Ascending aorta (tissue), 2 donors: ENCODE results near the gene COX15. TPM values are rescaled to one million over a fixed set of nuclear protein-coding genes. Genes with fewer than 3 reads are reported as not detected.

ENCODE experiments used
- DNase-seq, 2 donors: peaks; one replicate each; pipeline ENCODE4 v3.0.0-alpha.2; 2019; ENCODE audit warnings: low spot score in 2 of 2
- H3K27ac ChIP-seq, 2 donors: fragments of 200-600 bp; sonication (generic); one replicate each; pipeline ENCODE4 v1.5.1; 2016 to 2017; ENCODE audit warnings: mild to moderate bottlenecking in 1 of 2
- H3K27me3 ChIP-seq: fragments of 200-600 bp; sonication (generic); one replicate; pipeline ENCODE4 v1.5.1; 2017
- H3K36me3 ChIP-seq, 2 donors: fragments of 200-600 bp; sonication (generic); one replicate each; pipeline ENCODE4 v1.5.1; 2016
- H3K4me1 ChIP-seq, 2 donors: fragments of 200-600 bp; sonication (generic); one replicate each; pipeline ENCODE4 v1.5.1; 2016 to 2017; ENCODE audit warnings: mild to moderate bottlenecking in 1 of 2
- H3K4me3 ChIP-seq, 2 donors: fragments of 200-600 bp; sonication (generic); one replicate each; pipeline ENCODE4 v1.5.1; 2016 to 2017; ENCODE audit warnings: mild to moderate bottlenecking in 1 of 2
- H3K9me3 ChIP-seq, 2 donors: fragments of 200-600 bp; sonication (generic); one replicate each; pipeline ENCODE4 v1.5.1; 2016
- intact Hi-C: fragments of 100-400 bp; cut with DNase I; formaldehyde crosslinking; loops from one replicate; pipeline ENCODE4 v1.15.1; 2023
- total RNA-seq: library from RNA; depleted of rRNA; stranded (reverse); fragments of >200 nt; gene quantifications from one replicate; pipeline ENCODE4 v1.1.0, GENCODE V29; 2016
- TF ChIP-seq, protein P1 (sequence below), 3 experiments: fragments of 200-600 bp in 2 of 3; fragments of 450-650 bp in 1 of 3; sonication (generic) in 2 of 3; IDR thresholded peaks; one replicate each; pipeline ENCODE4 v1.5.1; 2016 to 2019; ENCODE audit warnings: antibody characterized with exemption in 3 of 3, mild to moderate bottlenecking in 1 of 3, moderate library complexity in 1 of 3

Gene COX15
- total RNA-seq, 1 donor from 2014 or later, result 22.0 TPM

DNA sequence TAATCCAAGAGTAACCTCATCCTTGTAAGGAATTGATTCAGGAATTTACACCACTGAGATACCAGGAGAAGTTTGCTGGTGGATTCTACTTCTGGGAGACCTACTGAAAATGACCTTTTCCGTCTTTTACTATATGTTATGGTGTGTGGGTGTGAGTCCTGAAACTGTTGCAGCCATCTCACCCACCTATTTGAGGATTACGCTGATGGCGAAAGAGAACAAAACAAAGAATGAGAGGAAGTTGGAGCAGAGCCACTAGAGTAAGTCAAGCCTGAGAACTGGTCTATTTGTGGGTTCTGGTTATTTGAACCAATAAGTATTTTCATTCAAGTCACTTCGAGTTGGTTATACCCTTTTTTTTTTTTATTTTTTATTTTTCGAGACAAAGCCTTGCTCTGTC lies 37.8 kb upstream of the COX15 start:
- Histone ChIP-seq H3K4me1 (no peaks in the 10 kb centered on the region), H3K9me3 (no peaks in the 10 kb centered on the region), H3K4me3 (no peak overlapping the region), H3K27ac (no peak overlapping the region), H3K36me3 (no peaks in the 10 kb centered on the region), H3K27me3 (no peaks in the 10 kb centered on the region)
- intact Hi-C loops, result no loop called here
- DNase-seq, result no peak
- TF ChIP-seq, protein P1, sequence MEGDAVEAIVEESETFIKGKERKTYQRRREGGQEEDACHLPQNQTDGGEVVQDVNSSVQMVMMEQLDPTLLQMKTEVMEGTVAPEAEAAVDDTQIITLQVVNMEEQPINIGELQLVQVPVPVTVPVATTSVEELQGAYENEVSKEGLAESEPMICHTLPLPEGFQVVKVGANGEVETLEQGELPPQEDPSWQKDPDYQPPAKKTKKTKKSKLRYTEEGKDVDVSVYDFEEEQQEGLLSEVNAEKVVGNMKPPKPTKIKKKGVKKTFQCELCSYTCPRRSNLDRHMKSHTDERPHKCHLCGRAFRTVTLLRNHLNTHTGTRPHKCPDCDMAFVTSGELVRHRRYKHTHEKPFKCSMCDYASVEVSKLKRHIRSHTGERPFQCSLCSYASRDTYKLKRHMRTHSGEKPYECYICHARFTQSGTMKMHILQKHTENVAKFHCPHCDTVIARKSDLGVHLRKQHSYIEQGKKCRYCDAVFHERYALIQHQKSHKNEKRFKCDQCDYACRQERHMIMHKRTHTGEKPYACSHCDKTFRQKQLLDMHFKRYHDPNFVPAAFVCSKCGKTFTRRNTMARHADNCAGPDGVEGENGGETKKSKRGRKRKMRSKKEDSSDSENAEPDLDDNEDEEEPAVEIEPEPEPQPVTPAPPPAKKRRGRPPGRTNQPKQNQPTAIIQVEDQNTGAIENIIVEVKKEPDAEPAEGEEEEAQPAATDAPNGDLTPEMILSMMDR (IDR thresholded peaks at IDR 0.05), result no peak

DNA sequence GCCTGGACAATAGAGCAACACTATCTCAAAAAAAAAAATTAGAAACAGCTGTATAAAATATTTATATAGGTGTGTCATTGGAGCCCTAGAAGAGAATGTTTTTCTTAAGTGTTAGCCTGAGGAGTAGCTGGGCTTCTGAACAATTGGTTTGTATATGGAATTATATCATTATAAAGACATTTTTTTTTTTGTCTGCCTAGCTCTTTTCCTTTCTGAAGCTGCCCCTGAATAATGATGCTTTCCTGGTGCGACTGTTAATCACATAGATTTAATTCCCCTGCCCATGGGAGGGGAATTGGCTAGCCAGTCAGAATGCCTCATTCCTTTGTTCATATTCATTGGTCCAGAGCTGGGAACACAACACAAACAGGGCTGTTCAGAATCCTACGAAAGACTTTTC lies 36.6 kb upstream of the COX15 start:
- Histone ChIP-seq H3K27ac (no peak overlapping the region), H3K4me1 (no peaks in the 10 kb centered on the region), H3K27me3 (no peaks in the 10 kb centered on the region), H3K36me3 (no peaks in the 10 kb centered on the region), H3K9me3 (no peaks in the 10 kb centered on the region), H3K4me3 (no peak overlapping the region)
- DNase-seq, result no peak
- intact Hi-C loops, result no loop called here
- TF ChIP-seq, protein P1 (IDR thresholded peaks at IDR 0.05), result no peak

DNA sequence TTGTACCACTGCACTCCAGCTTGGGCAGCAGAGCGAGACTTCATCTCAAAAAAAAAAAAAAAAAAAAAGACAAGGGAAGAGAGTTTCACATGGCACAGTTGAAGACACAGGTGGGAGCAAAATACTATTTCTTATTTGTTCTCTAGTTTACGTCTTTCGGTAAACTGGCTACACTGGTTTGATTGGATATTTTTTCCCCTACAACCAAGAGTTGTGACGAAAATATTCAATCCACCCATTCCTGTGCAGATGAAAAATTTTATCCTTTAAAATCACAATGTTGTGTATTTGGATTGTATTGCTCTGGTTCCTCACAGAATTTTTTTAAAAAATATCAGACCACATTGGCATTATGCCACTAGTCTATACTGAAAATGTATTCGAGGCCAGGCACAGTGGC lies 36.0 kb upstream of the COX15 start:
- no peaks in the 10 kb centered on the region for H3K36me3 ChIP-seq
- intact Hi-C loops, result no loop called here

DNA sequence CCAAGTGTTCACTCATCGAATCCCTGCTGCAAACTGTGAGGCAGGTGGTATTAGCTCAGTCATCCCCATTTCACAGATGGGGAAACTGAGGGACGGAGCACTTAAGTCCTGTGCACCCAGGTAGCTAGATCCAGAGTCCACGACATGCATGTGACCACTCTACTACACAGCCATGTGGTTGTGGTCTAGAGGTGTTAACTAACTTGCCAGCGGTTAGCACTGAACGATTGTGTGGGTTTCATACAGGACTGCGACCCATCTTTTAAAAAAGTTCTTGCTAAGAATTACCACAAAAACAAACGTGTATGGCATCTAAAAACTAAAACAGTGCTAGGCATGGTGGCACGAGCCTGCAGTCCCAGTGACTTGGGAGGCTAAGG lies 34.4 kb upstream of the COX15 start:
- TF ChIP-seq, protein P1 (IDR thresholded peaks at IDR 0.05), result no peak
- DNase-seq, result no peak
- Histone ChIP-seq H3K4me3 (no peak overlapping the region), H3K36me3 (no peaks in the 10 kb centered on the region), H3K27ac (no peak overlapping the region), H3K4me1 (no peaks in the 10 kb centered on the region), H3K9me3 (peaks cover 0 to 5% of the 10 kb centered on the region in 2 donors), H3K27me3 (no peaks in the 10 kb centered on the region)
- intact Hi-C loops, result no loop called here

More for the DNA sequence above, 36.0 kb upstream of the COX15 start:
- H3K4me3 ChIP-seq, result no peak overlapping the region
- H3K27me3 ChIP-seq, result no peaks in the 10 kb centered on the region
- TF ChIP-seq, protein P1 (IDR thresholded peaks at IDR 0.05), result no peak
- no peak overlapping the region for H3K27ac ChIP-seq
- no peak for DNase-seq
- peaks cover 0 to 4% of the 10 kb centered on the region in 2 donors for H3K9me3 ChIP-seq
- no peaks in the 10 kb centered on the region for H3K4me1 ChIP-seq

DNA sequence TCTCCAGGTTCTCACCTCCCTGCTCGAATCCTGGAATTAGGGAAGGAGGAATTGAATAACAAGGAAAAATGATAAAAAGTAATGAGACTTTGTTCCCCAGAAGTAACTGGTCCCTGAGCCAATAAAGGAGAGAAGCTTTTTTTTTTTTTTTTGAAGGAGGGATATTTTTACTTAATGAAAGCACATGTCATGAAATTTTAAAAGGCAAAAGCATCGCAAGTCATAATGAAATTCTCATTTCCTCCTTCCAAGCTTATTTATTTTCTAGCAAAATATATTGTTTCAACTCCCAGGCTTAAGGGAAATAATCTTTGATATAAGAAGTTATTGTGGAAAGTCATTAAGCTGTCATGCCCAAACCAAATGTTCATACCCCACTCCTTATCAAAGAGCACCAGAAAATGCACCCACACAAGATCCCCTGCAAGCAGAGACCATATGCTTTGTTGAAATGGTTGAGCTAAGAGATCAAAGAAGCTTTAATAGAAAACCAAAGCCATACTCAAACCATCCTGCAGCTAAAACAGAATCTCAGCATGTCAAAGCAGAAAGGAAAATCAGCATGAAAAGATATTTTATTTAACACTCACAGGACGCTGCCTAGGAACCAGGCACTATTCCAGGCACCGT lies 33.9 kb upstream of the COX15 start:
- DNase-seq, result no peak
- TF ChIP-seq, protein P1 (IDR thresholded peaks at IDR 0.05), result no peak
- H3K27me3 ChIP-seq, result no peaks in the 10 kb centered on the region
- intact Hi-C loops, result no loop called here
- peaks cover 0 to 3% of the 10 kb centered on the region in 2 donors for H3K36me3 ChIP-seq
- H3K9me3 ChIP-seq, result peaks cover 0 to 5% of the 10 kb centered on the region in 2 donors
- no peak overlapping the region for H3K4me3 ChIP-seq
- no peak overlapping the region for H3K27ac ChIP-seq
- H3K4me1 ChIP-seq, result no peaks in the 10 kb centered on the region

DNA sequence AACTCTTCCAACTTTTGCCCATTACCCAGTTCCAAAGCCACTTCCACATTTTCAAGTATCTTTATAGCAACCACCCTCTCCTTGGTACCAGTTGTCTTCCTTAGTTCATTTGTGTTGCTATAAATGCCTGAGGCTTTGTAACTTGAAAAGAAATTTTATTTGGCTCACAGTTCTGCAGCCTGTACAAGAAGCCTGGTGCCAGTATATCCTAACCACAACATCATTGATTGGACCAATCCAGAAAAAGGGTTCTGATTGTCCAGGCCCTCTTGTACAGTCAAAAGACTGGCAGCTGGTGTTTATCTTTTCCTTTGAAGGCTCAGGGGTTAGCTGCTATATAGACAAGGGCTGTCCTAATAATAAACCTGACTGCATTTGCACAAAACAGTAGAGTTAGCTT lies 29.4 kb upstream of the COX15 start:
- no peaks in the 10 kb centered on the region for H3K27me3 ChIP-seq
- H3K36me3 ChIP-seq, result peaks cover 25 to 47% of the 10 kb centered on the region in 2 donors
- intact Hi-C loops, result no loop called here

More for the DNA sequence above, 29.4 kb upstream of the COX15 start:
- no peak for DNase-seq
- Histone ChIP-seq H3K4me3 (no peak overlapping the region), H3K4me1 (no peaks in the 10 kb centered on the region), H3K9me3 (peaks cover 0 to 5% of the 10 kb centered on the region in 2 donors), H3K27ac (no peak overlapping the region)
- TF ChIP-seq, protein P1 (IDR thresholded peaks at IDR 0.05), result no peak
